ENCODE measurements around the gene ASAP3.
"Not testable (repeated sequence)": the region's sequence is repeated elsewhere in the genome, so short reads cannot be mapped to it uniquely, and the experiment has no call there.

ASAP3 gene

DNA sequence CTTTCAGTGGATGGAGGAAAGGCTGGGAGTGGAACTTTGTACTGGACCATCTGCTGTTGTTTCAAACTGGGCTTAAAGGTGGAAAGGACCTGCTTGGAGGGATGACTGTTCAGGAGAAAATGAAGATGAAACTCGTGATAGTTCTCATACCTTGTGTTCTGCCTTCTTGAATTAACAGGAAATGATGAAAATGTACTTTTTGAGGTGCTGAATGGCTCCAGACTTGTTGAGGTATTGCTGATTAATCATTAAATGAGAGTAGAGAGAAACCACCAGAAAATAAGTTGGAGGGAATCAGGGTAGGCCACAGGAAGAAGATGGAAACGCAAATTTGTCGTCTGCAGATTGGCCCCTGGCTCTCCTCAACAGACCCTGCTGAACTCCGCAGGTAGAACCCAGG, 88.1 kb downstream of the ASAP3 start:
- DNase-seq (ENCODE audit: low read depth), result no peak

DNA sequence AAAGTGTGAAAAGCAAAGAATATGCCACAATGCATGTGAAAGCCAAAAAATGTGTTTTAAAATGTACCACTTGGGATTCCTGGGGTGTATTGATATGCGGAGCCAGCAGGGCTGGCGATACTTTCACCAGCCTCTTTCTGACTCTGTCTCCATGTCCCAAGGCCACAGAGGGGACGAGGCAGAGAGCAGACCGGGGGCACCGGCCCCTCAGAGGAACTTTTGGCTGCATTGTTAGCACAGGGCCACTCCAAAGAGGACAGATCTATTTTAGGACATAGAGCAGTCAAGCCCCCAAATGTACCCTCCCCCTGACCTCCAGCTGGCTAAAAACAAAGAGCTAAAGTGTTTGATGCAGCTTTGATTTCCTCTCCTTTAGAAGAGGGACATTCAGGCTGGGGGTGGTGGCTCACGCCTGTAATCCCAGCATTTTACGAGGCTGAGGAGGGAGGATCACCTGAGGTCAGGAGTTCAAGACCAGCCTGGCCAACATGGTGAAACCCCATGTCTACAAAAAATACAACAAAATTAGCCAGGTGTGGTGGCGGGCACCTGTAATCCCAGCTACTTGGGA, 88.7 kb downstream of the ASAP3 start:
- DNase-seq (ENCODE audit: low read depth), result no peak

DNA sequence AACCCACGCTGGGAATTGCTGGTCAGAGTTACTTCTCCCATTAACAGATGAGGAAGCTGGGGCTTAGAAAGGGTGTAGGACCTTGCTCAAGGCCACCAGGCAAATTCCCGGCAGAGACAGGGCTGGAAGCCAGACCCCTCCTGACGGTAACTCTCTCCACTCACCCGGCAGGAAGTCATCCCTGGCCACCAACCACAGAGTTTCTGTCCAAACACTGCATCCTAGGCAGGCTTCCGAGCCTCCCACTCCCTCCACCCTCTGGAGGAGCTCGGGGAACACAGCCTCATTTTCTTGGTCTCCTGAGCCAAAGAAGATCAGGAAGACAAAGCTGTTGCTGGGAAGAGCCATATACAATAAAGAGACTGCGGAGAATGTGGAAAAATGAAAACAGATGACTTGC, 89.3 kb downstream of the ASAP3 start:
- no peak for DNase-seq (ENCODE audit: low read depth)

DNA sequence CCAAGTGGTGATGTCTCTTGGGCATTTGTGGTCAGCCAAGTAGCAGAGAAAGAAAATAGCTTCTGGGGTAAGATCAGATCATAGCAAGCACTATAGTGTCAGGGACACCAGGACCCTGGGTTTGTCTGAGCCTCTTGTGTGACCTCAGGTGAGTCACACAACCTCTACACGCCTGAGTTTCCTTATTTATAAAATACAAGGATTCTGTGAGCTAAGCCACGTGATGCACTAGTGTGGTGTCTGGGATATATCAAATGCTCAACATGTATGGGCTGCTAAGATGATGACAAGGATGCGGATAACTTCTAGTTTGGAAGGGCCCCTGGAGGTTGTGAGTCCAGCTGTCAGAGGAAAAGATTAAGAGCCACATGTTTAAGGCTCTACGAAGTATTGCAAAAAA, 89.8 kb downstream of the ASAP3 start:
- peak; percentile 24 for DNase-seq (ENCODE audit: low read depth)

DNA sequence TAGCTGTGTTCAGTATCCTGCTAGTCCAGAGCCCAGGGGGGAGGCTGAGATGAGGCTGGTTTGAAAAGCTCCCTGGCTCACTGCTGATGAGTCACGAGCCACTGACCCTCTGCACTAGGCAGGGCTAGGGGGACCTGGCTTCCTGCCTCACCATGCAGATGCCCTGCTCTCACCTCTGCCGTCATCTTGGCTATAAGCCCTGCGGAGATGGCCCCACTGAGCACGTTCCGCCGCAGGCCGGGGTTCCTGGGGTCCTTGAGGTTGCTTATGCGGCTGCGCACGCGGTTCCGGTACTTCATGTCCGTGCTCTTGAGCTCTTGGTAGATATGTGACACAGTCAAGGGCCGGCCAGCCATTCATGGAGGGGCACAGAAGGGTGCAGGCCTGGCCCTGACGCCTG, 90.3 kb downstream of the ASAP3 start:
- peak; percentile 43 for DNase-seq (ENCODE audit: low read depth)

DNA sequence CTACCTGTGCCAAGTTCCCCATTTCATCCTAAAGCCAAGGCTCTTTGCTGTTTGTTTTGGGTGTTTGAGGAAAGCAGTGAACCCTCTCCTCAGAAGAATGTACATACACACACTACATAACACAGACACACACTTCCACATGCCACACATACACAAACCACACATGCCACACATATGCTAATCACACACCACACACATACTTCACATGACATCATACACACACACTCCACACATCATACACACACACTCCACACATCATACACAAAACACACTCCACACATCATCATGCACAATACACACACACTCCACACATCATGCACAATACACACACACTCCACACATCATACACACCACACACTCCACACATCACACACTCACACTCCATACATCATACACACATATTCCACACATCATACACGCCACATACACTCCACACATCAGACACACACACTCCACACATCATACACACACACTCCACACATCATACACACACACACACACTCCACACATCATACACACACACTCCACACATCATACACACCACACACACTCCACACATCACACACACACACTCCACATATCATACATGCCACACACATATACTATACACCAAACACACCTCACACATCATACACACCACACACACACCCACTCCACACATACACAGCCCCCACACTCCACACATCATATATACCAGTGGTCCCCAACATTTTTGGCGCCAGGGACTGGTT, 91.7 kb downstream of the ASAP3 start:
- no peak for DNase-seq (ENCODE audit: low read depth)

DNA sequence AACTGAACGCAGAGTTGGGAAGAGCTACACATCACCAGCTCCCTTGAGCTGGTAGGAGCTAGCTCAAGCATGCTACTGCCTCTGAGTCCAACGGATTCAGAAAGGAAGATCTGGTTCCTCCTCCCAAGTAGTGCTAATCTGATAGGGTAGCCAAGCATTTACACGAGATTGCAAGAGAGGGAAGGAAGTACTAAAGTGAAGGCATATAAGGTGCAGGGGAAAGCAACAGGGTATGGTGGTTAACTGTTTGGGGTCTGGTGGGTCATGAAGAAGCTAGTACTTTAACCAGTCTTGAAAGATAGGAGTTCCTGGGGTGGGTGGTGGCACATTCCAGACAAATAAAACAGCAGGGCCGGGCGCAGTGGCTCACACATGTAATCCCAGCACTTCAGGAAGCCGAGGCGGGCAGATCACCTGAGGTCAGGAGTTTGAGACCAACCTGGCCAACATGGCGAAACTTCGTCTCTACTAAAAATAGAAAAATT, 94.1 kb downstream of the ASAP3 start:
- DNase-seq (ENCODE audit: low read depth), result no peak

DNA sequence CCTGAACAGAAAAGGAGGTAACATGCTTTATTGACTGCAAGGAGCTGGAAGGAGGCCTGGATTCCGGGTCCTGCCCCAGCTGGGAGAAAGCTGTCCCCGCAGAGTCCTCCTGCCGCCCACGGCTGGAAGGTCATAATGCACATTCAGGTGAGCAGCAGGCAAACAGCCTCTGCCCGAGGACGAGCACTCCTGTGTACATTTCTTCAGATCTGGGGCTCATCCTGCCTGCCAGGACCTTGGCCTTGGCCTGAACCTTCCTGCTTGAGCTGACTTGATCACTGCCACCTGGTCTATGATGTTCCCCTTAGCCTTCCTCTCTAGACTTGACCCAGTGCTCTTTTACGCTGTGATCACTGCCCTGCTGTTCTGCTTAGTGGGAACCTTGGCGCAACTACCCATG, 96.5 kb downstream of the ASAP3 start:
- no peak for DNase-seq (ENCODE audit: low read depth)

DNA sequence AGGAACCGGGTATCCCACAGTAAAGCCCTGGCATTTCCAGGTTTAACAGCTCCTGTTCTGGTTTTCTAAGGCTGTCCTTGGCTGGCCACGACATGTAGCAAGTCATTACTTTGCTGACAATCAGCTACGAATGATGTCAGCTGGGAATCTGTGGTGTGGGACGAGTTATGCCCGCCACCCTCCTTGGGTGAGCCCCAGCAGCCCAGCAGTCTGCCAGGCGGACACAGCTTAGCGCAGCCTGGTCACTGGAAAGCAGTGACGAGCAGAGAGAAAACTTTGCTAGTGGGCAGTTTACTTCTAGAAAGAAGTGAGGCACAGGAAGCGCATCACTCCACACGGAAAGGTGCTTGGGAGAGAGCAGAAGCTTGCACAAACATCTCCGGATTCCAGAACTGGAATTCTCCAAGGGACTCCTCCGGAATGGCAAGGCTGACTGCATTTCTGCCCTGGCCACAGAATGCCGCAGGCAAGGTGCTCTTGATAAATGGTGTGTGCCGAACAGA, 98.8 kb downstream of the ASAP3 start:
- DNase-seq (ENCODE audit: low read depth), result no peak

DNA sequence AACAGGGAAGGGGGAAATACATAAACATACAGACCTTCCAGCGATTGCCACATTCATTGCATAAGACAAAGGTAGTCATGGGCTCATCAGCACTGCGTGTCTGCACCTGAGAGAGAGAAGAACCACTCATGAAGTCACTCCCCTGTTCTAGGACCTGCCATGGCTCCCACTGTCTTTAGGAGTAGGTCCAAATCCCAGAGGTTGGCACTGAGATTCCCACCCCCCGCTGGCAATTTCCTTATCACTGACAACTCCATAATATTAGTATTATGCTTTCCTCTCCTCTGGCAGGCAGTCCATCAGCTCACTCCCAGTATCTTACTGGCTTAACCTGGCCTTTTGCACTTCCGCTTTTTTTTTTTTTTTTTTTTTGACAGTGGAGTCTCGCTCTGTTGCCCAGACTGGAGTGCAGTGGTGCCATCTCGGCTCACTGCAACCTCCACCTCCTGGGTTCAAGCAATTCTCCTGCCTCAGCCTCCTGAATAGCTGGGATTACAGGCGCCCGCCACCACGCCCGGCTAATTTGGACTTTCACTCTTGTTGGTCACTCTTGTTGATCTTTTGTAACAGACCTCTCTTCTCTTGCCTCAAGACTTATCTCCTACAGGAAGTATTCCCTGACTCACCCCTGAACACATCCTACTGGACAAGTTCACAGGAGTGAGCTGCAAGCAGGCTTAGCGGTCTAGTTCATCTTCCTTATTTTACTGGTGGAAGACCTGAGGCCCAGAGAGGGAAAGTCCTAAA, 99.5 kb downstream of the ASAP3 start:
- no peak for DNase-seq (ENCODE audit: low read depth)

DNA sequence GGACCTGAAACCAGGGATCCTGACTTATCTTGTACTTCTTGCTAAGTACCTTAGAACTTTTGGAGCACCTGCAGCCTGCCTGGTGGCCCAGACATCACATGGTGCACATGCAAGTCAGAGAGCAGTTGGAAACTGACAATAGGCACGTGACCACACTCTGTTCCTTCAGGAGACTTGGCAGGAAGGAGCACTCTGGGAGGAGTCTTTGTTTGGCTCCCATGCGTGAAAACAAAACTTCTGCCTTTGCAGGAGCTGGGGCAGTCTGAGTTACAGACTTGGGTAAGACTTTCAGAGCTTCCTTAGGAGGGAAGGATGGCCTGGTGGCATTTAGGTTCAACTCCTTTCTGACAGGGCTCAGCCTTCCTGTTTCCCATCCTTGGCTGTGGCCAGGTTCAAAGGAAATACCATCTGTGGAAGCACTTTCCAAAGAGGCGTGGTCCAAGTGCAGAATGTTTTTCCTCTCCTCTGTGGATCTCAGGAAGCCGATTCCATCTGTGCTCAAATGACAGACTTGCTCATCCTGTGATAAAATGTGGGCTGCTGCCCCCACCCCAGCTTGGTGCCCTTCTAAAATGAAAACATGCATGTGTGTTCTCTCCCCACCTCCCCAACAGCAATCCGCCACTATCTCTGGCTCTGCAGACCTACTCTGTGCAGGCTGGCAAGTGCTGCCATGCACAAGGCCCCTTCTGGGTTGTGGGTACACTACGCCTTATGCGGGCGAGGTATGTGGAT, 100.2 kb downstream of the ASAP3 start:
- DNase-seq (ENCODE audit: low read depth), result no peak

DNA sequence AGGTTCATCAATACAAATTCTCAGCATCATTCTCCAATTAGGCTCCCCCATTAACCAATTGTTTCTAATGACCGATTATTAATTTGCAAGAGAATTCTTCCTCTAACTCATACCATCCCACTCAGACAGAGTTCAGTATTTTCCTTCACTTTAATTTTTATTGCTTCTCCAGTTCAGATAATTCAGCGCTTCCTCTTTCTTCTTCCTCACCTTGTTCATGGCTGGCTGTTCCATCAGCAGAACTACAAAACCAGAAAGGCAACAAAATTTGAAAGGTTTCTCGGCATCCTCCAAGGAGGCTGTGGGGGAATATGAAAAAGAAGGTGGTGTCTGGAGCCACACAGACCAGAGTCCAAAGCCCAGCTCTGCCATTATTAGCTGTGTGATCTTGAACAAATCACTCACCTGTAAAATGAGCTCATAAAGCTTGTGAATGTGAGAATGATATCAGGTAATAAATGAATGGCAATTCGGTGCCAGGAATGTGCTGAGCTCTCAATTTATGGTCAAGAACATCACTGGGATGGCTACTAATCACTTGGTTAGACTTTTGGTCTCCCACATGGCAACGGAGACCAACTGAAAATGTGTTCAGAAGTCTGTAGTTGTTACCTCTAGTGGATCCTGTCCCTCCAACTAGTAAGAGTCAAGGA, 102.6 kb downstream of the ASAP3 start:
- DNase-seq (ENCODE audit: low read depth), result no peak

DNA sequence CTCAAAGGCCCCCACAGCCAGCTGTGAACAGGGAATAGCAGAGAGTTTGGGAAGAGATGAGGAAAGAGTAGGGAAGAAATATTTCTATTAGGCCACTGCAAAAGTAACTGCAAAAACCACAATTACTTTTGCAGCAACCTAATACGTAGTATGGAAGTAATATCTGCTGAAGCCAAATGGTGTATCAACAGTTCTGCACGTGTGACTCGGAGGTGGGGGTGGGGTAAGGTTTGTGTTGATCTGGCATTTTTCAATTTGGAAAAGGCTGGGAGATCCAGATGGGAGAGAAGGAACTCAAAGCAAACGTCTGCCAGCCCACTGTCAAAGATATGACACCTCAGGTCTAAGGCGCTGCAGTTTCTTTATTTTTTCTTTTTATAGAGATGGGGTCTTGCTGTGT, 103.3 kb downstream of the ASAP3 start:
- no peak for DNase-seq (ENCODE audit: low read depth)

DNA sequence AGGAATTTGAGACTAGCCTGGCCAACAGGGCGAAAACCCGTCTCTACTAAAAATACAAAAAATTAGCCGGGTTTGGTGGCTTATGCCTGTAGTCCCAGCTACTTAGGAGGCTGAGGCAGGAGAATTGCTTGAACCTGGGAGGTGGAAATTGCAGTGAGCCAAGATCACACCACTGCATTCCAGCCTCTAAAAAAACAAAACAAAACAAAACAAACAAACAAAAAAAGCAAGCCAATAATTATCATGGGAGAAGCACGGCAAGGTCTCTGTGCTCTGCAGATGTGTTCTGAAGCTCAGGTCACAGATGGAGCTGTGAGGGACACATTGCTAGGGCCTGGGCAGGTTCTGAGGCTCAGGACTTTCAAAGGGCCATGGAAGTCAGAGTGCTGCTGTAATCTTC, 103.7 kb downstream of the ASAP3 start:
- not testable (repeated sequence) for DNase-seq (ENCODE audit: low read depth)
